HepG2 (cell line): ENCODE measurements around the gene ATG16L1. TPM values are rescaled to one million over a fixed set of nuclear protein-coding genes. Genes with fewer than 3 reads are reported as not detected.

Source experiments
- ATAC-seq: fragments of 200-7000 bp; cut with Tn5 transposase; 3 replicates; pipeline ENCODE4 v1.9.1; 2020; ENCODE audit warnings: mild to moderate bottlenecking, moderate library complexity
- BruUV-seq: library from RNA; stranded (reverse); fragments of 400-500 nt; replicated peaks from 2 replicates; lab custom pipeline; 2021; lab: Mats Ljungman, UMichigan
- CTCF ChIA-PET: fragments of 300-600 bp; formaldehyde crosslinking; extraction: SDS; loops from one replicate; lab custom pipeline; 2021; ENCODE audit warnings: low total read pairs, inconsistent platforms, low intra/inter-chr PET ratio; lab: Yijun Ruan, JAX
- POLR2A ChIA-PET: fragments of 350-600 bp; sonication (Branson Sonifier 250); formaldehyde crosslinking; loops from one replicate; lab custom pipeline; 2020; ENCODE audit warnings: antibody characterized with exemption, inconsistent platforms; lab: Yijun Ruan, JAX
- DNase-seq: peaks from one replicate; pipeline ENCODE4 v3.0.0-alpha.2; 2015; ENCODE audit warnings: low spot score
- FAIRE-seq: peaks from 3 replicates; lab custom pipeline; 2011; peaks lifted over from hg19 to GRCh38; lab: Jason Lieb, UNC
- H2AFZ ChIP-seq: one replicate; pipeline ENCODE4 v1.6.1; 2011; ENCODE audit warnings: low read length, inconsistent platforms
- H3K27ac ChIP-seq: fragments of 300-600 bp; 3 replicates; pipeline ENCODE4 v1.8.0; 2011; ENCODE audit warnings: mixed run types, mild to moderate bottlenecking, mixed read lengths, low read length, inconsistent platforms; ENCODE audit not compliant: insufficient read depth; ENCODE audit errors: extremely low read length
- H3K27me3 ChIP-seq, 2 experiments: fragments of 200-600 bp in 1 of 2; 2 replicates in 1 of 2; 3 replicates in 1 of 2; pipeline versions ENCODE4 v1.6.0 to v1.8.0; 2011; ENCODE audit warnings: low read length in 2 of 2, mild to moderate bottlenecking in 2 of 2, moderate library complexity in 2 of 2, inconsistent platforms in 1 of 2; ENCODE audit not compliant: insufficient read depth in 2 of 2, control insufficient read depth in 1 of 2
- H3K36me3 ChIP-seq, 2 experiments: fragments of 200-600 bp in 1 of 2; replicated peaks in 1 of 2; 2 replicates in 1 of 2; 3 replicates in 1 of 2; pipeline versions ENCODE4 v1.5.1 to v1.8.0; 2011; ENCODE audit warnings: low read length in 2 of 2, inconsistent platforms in 1 of 2; ENCODE audit not compliant: insufficient read depth in 2 of 2, control insufficient read depth in 1 of 2
- H3K4me1 ChIP-seq: 2 replicates; pipeline ENCODE4 v1.5.1; 2012; ENCODE audit warnings: low read length, inconsistent platforms; ENCODE audit not compliant: insufficient read depth
- H3K4me2 ChIP-seq: 2 replicates; pipeline ENCODE4 v1.6.0; 2011; ENCODE audit warnings: low read depth, low read length, inconsistent platforms
- H3K4me3 ChIP-seq, 3 experiments: fragments of 200-600 bp in 1 of 3; sonication (generic), shearing (Covaris generic) in 1 of 3; replicated peaks in 1 of 3; 2 replicates each; pipeline ENCODE4 v1.5.1; 2011 to 2016; ENCODE audit warnings: low read length in 3 of 3, inconsistent platforms in 2 of 3, low read depth in 2 of 3, mild to moderate bottlenecking in 2 of 3, control low read depth in 1 of 3, mixed read lengths in 1 of 3; ENCODE audit not compliant: insufficient read depth in 1 of 3
- H3K79me2 ChIP-seq: one replicate; pipeline ENCODE4 v1.6.1; 2011; ENCODE audit warnings: low read length, inconsistent platforms; ENCODE audit not compliant: insufficient read depth
- H3K9ac ChIP-seq: 2 replicates; pipeline ENCODE4 v1.6.0; 2011; ENCODE audit warnings: mild to moderate bottlenecking, low read depth, low read length, inconsistent platforms; ENCODE audit not compliant: insufficient read depth
- H3K9me3 ChIP-seq: 2 replicates; pipeline ENCODE4 v1.5.1; 2012; ENCODE audit warnings: mild to moderate bottlenecking, low read length
- H4K20me1 ChIP-seq: 2 replicates; pipeline ENCODE4 v1.6.0; 2011; ENCODE audit warnings: inconsistent platforms, mild to moderate bottlenecking, low read length, moderate library complexity; ENCODE audit not compliant: insufficient read depth
- AFF4 ChIP-seq: sonication (generic); formaldehyde crosslinking; IDR thresholded peaks from 2 replicates; pipeline ENCODE4 v1.4.0; 2020; ENCODE audit warnings: missing genetic modification reagents
- BORCS8-MEF2B ChIP-seq: sonication (generic); formaldehyde crosslinking; IDR thresholded peaks from 2 replicates; pipeline ENCODE4 v1.8.0; 2022; ENCODE audit warnings: mild to moderate bottlenecking, missing genetic modification reagents
- HNF4G ChIP-seq, 2 experiments: sonication (generic) in 1 of 2; formaldehyde crosslinking in 1 of 2; IDR thresholded peaks; 2 replicates each; pipeline versions ENCODE4 v1.4.0 to v1.6.1; 2011 to 2020; ENCODE audit warnings: borderline replicate concordance in 2 of 2, low read depth in 2 of 2, mild to moderate bottlenecking in 2 of 2, low read length in 1 of 2, missing genetic modification reagents in 1 of 2, moderate library complexity in 1 of 2
- REL ChIP-seq: sonication (generic); formaldehyde crosslinking; conservative IDR thresholded peaks from 2 replicates; pipeline ENCODE4 v1.8.0; 2022; ENCODE audit warnings: mild to moderate bottlenecking, missing genetic modification reagents, moderate library complexity
- RXRB ChIP-seq: IDR thresholded peaks from 2 replicates; pipeline ENCODE4 v1.6.1; 2016; ENCODE audit warnings: borderline replicate concordance, missing genetic modification reagents, missing compliant biosample characterization
- ZEB1 ChIP-seq: IDR thresholded peaks from 2 replicates; pipeline ENCODE4 v1.6.1; 2012; ENCODE audit warnings: mild to moderate bottlenecking, low read depth, inconsistent platforms; ENCODE audit not compliant: insufficient replicate concordance
- ZNF235 ChIP-seq: sonication (generic); formaldehyde crosslinking; IDR thresholded peaks from 2 replicates; pipeline ENCODE4 v1.8.1; 2023; ENCODE audit warnings: mild to moderate bottlenecking, missing genetic modification reagents, borderline replicate concordance
- ZNF687 ChIP-seq: sonication (generic); formaldehyde crosslinking; IDR thresholded peaks from 2 replicates; pipeline ENCODE4 v1.5.1; 2020; ENCODE audit warnings: mild to moderate bottlenecking, missing genetic modification reagents, moderate library complexity
- WGBS: methylation state at CpG from one replicate; pipeline ENCODE4 v1.1.6; 2017; ENCODE audit warnings: low lambda C conversion rate; 5-methylcytosine and 5-hydroxymethylcytosine counted together
- in situ Hi-C: cut with HindIII; loops from 2 replicates; pipeline ENCODE4 v1.10.0; 2017; ENCODE audit warnings: low pct_unique_long_range_greater_than_20kb; ENCODE audit not compliant: extremely low pct_ligation_motif_present
- intact Hi-C: fragments of 100-400 bp; cut with micrococcal nuclease; formaldehyde crosslinking; loops from one replicate; pipeline ENCODE4 v1.10.0; 2022; ENCODE audit not compliant: unreplicated experiment
- polyA plus RNA-seq, 8 experiments: library from polyadenylated mRNA; depleted of rRNA in 3 of 8; stranded (reverse) in 7 of 8; unstranded in 1 of 8; fragments of >200 nt; fragmentation: Illumina TruSeq in 4 of 8; extraction: Trizol in 4 of 8; gene quantifications; 2 replicates each; pipeline versions ENCODE4 v1.2.1 to v1.2.3, GENCODE V29; 2011 to 2016; ENCODE audit warnings: low read depth in 4 of 8, missing spikeins in 1 of 8, mixed read lengths in 1 of 8; ENCODE audit not compliant: insufficient read depth in 1 of 8
- total RNA-seq, 5 experiments: library from RNA; depleted of rRNA; stranded (reverse); fragments of >200 nt; fragmentation: Illumina TruSeq; extraction: Trizol; gene quantifications; 2 replicates each; pipeline ENCODE4 v1.2.3, GENCODE V29; 2016; ENCODE audit warnings: low read depth in 1 of 5
- TF ChIP-seq, protein P1 (sequence below): sonication (generic); formaldehyde crosslinking; IDR thresholded peaks from 2 replicates; pipeline ENCODE4 v1.5.1; 2020; ENCODE audit warnings: missing genetic modification reagents, mild to moderate bottlenecking, borderline replicate concordance
- TF ChIP-seq, protein P2 (sequence below): conservative IDR thresholded peaks from 2 replicates; pipeline ENCODE4 v1.6.1; 2018; ENCODE audit warnings: missing genetic modification reagents

Gene ATG16L1
- total and polyA plus RNA-seq, 2 of the 13 experiments (the other 11 are each of a cell fraction or from before 2014, with no cell fraction given): 26.0 to 51.7 TPM

DNA sequence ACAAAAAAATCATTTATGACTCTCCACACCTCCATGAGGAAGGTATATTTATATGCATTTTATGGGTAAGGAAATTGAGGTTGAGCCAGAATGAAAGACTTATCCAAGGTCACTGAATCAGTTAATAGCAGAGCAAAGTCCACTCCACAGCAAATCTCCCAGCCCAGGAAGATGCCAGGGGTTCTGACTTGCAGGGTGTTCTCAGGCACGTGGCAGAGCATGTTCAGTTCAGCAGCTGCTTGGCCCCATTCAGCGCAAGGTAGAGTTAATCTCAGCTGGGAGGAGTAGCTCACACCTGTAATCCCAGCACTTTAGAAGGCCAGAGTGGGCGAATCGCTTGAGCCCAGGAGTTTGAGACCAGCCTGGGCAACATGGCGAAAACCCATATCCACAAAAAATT lies 85.1 kb downstream of the ATG16L1 start (continued):
- TF ChIP-seq AFF4 (CRISPR knock-in tag) (no peak), ZNF235 (CRISPR knock-in tag) (no peak), REL (CRISPR knock-in tag) (no peak), RXRB (CRISPR knock-in tag) (no peak), ZEB1 (no peak), HNF4G (IDR thresholded peaks at IDR 0.05; ENCODE audit: borderline replicate concordance, low read depth, low read length) (no peak), HNF4G (CRISPR knock-in tag; IDR thresholded peaks at IDR 0.05; ENCODE audit: borderline replicate concordance, low read depth) (no peak)
- TF ChIP-seq, protein P1, sequence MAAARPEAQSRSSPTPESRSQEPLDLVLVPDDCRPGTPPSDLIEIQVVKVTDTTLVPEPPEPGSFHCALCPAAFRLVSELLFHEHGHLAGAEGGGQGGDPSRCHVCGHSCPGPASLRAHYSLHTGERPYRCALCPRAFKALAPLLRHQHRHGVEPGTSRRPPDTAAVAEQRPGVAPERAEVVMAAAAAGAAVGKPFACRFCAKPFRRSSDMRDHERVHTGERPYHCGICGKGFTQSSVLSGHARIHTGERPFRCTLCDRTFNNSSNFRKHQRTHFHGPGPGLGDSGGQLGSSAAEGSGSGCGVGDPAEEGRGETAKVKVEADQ (CRISPR knock-in tag): no peak

GRCh38 chr2:233338046-233338445 lies 86.6 kb downstream of the ATG16L1 start:
- no peak for FAIRE-seq
- TF ChIP-seq, protein P2, sequence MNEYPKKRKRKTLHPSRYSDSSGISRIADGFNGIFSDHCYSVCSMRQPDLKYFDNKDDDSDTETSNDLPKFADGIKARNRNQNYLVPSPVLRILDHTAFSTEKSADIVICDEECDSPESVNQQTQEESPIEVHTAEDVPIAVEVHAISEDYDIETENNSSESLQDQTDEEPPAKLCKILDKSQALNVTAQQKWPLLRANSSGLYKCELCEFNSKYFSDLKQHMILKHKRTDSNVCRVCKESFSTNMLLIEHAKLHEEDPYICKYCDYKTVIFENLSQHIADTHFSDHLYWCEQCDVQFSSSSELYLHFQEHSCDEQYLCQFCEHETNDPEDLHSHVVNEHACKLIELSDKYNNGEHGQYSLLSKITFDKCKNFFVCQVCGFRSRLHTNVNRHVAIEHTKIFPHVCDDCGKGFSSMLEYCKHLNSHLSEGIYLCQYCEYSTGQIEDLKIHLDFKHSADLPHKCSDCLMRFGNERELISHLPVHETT: no peak
- TF ChIP-seq ZNF687 (CRISPR knock-in tag) (0 out of 2 replicates have a peak, but pooled peaks have one; percentile 10), BORCS8-MEF2B (0 out of 2 replicates have a peak, but pooled peaks have one; percentile 20)
- no peak overlapping the region for H3K4me2 ChIP-seq
- CTCF ChIA-PET: no interaction called here
- H3K4me1 ChIP-seq: peaks cover 29% of the 10 kb centered on the region
- peak; percentile 63 for ATAC-seq
- peaks cover 0 to 4% of the 10 kb centered on the region in 2 experiments; a peak in 2 of 5 replicates for H3K27me3 ChIP-seq
- H4K20me1 ChIP-seq: no peaks in the 10 kb centered on the region
- H3K9me3 ChIP-seq: no peaks in the 10 kb centered on the region
- H3K36me3 ChIP-seq: no peaks in the 10 kb centered on the region
- H3K9ac ChIP-seq: no peak overlapping the region
- H2AFZ ChIP-seq: no peak overlapping the region
- no peak overlapping the region for H3K27ac ChIP-seq
- intact Hi-C loops: no loop called here
- no peak overlapping the region for H3K4me3 ChIP-seq
- in situ Hi-C loops: no loop called here
- WGBS: 54% methylated on average over 5 of the region's 5 CpGs
- DNase-seq: no peak
- POLR2A ChIA-PET: no interaction called here
- H3K79me2 ChIP-seq: no peaks in the 10 kb centered on the region
- BruUV-seq: no TSS peak
